Activated CD8-positive, alpha-beta memory T cell treated with anti-CD3 and anti-CD28 coated beads for 4 hours (primary cell): ENCODE data around the gene TLR8.

Experiments used
- DNase-seq, 2 donors: peaks; one replicate each; pipeline ENCODE4 v3.0.0-alpha.2; 2020; ENCODE audit warnings: low read depth in 2 of 2

The TLR8 gene

GRCh38 chrX:12966151-12966550, 59.7 kb downstream of the TLR8 start:
- no peak for DNase-seq

- DNase-seq: no peak
Measured at GRCh38 chrX:12967711-12968465, 61.5 kb downstream of the TLR8 start.

GRCh38 chrX:12970691-12971202, 64.3 kb downstream of the TLR8 start:
- DNase-seq: no peak

GRCh38 chrX:12971282-12972003, 65.0 kb downstream of the TLR8 start:
- DNase-seq: no peak

GRCh38 chrX:12972243-12972642, 65.8 kb downstream of the TLR8 start:
- DNase-seq: no peak
